ENCODE results near the gene ELP2. TPM values are rescaled to one million over a fixed set of nuclear protein-coding genes. Genes with fewer than 3 reads are reported as not detected.
"Not testable (repeated sequence)": the region's sequence is repeated elsewhere in the genome, so short reads cannot be mapped to it uniquely, and the experiment has no call there.

Gene ELP2
- polyA plus RNA-seq, 1 of the 3 experiments (the other 2 are of a cell fraction), result 38.3 TPM

- Histone ChIP-seq H3K4me2 (no peak overlapping the region), H3K9me3 (no peaks in the 10 kb centered on the region), H3K4me3 (ENCODE audit: low read depth in 2 of 2, low read length in 1 of 2) (no peak overlapping the region), H3K9ac (no peak overlapping the region), H3K79me2 (ENCODE audit: insufficient read depth) (no peaks in the 10 kb centered on the region), H2AFZ (ENCODE audit: low read depth) (no peak overlapping the region), H3F3A (replicated peaks; ENCODE audit: insufficient read depth) (no peaks in the 10 kb centered on the region), H3K4me1 (ENCODE audit: control insufficient read depth in 1 of 2, insufficient read depth in 2 of 2, low read depth in 1 of 2, low read length in 1 of 2) (no peaks in the 10 kb centered on the region), H4K20me1 (ENCODE audit: insufficient read depth) (no peaks in the 10 kb centered on the region), H3K36me3 (replicated peaks in 1 of 2; ENCODE audit: control insufficient read depth in 1 of 2, insufficient read depth in 2 of 2, low read length in 1 of 2) (peaks cover 77 to 80% of the 10 kb centered on the region in 2 experiments), H3K27me3 (ENCODE audit: insufficient read depth) (no peaks in the 10 kb centered on the region), H3K9me2 (no peaks in the 10 kb centered on the region), H3K27ac (ENCODE audit: low read depth in 2 of 2, low read length in 1 of 2) (no peak overlapping the region)
- no peak for DNase-seq
- POLR2A ChIA-PET, result no interaction called here
- CTCF ChIA-PET, result no interaction called here
- TF ChIP-seq ZBTB33 (IDR thresholded peaks at IDR 0.05; ENCODE audit: borderline replicate concordance, low read depth) (no peak), REST (IDR thresholded peaks at IDR 0.05; ENCODE audit: low read depth, low read length) (no peak)
- 77% methylated on average over 1 of the region's 1 CpG for WGBS (ENCODE audit: low lambda C conversion rate)
These were observed 15.0 kb upstream of the ELP2 start for GRCh38 chr18:36114738-36115137.

- H3K4me2 ChIP-seq; H2AFZ ChIP-seq (ENCODE audit: low read depth); H3K27ac ChIP-seq (ENCODE audit: low read depth in 2 of 2, low read length in 1 of 2); H3K79me2 ChIP-seq (ENCODE audit: insufficient read depth); DNase-seq; H3K4me3 ChIP-seq (ENCODE audit: low read depth in 2 of 2, low read length in 1 of 2); H3K9ac ChIP-seq; CTCF ChIA-PET; H3K4me1 ChIP-seq (ENCODE audit: control insufficient read depth in 1 of 2, insufficient read depth in 2 of 2, low read depth in 1 of 2, low read length in 1 of 2); H3K27me3 ChIP-seq (ENCODE audit: insufficient read depth); H4K20me1 ChIP-seq (ENCODE audit: insufficient read depth); H3F3A ChIP-seq (replicated peaks; ENCODE audit: insufficient read depth); H3K9me2 ChIP-seq; H3K9me3 ChIP-seq: not testable (repeated sequence)
- 96% methylated on average over 10 of the region's 11 CpGs for WGBS (ENCODE audit: low lambda C conversion rate)
- POLR2A ChIA-PET, result interaction anchor here (0.6 kb wide), 1 partner anchor 816 kb away, joined by 3 read pairs; no protein-coding TSS in a partner anchor
- peaks cover 77 to 82% of the 10 kb centered on the region in 2 experiments for H3K36me3 ChIP-seq (replicated peaks in 1 of 2; ENCODE audit: control insufficient read depth in 1 of 2, insufficient read depth in 2 of 2, low read length in 1 of 2)
These were observed 12.9 kb upstream of the ELP2 start for GRCh38 chr18:36116771-36117170.

- TF ChIP-seq TAF1 (IDR thresholded peaks at IDR 0.05; ENCODE audit: borderline replicate concordance, low read depth, low read length) (no peak), TEAD4 (IDR thresholded peaks at IDR 0.05; ENCODE audit: borderline replicate concordance, insufficient read depth) (no peak), RAD21 (IDR thresholded peaks at IDR 0.05; ENCODE audit: low read length) (no peak), FOXJ3 (CRISPR knock-in tag; IDR thresholded peaks at IDR 0.05) (no peak), ZBTB33 (IDR thresholded peaks at IDR 0.05; ENCODE audit: borderline replicate concordance, low read depth) (no peak)
- Histone ChIP-seq H3K9me2 (no peaks in the 10 kb centered on the region), H3K27ac (ENCODE audit: low read depth in 2 of 2, low read length in 1 of 2) (no peak overlapping the region), H3K9me3 (no peaks in the 10 kb centered on the region), H3K4me1 (ENCODE audit: control insufficient read depth in 1 of 2, insufficient read depth in 2 of 2, low read depth in 1 of 2, low read length in 1 of 2) (no peaks in the 10 kb centered on the region; a peak in 2 of 4 replicates), H3K36me3 (replicated peaks in 1 of 2; ENCODE audit: control insufficient read depth in 1 of 2, insufficient read depth in 2 of 2, low read length in 1 of 2) (peaks cover 82 to 83% of the 10 kb centered on the region in 2 experiments), H4K20me1 (ENCODE audit: insufficient read depth) (no peaks in the 10 kb centered on the region), H3K27me3 (ENCODE audit: insufficient read depth) (no peaks in the 10 kb centered on the region), H3K79me2 (ENCODE audit: insufficient read depth) (no peaks in the 10 kb centered on the region; the same call in 1 of the 2 replicates), H3K9ac (no peak overlapping the region), H3F3A (replicated peaks; ENCODE audit: insufficient read depth) (no peaks in the 10 kb centered on the region), H3K4me3 (ENCODE audit: low read depth in 2 of 2, low read length in 1 of 2) (no peak overlapping the region), H2AFZ (ENCODE audit: low read depth) (no peak overlapping the region), H3K4me2 (no peak overlapping the region)
- WGBS (ENCODE audit: low lambda C conversion rate), result 96% methylated on average over 3 of the region's 3 CpGs
- CTCF ChIA-PET, result interaction anchor here (0.7 to 1.4 kb wide), 6 partner anchors 14 to 364 kb away, joined by 3 to 4 read pairs (median 3); no protein-coding TSS in a partner anchor
- POLR2A ChIA-PET, result interaction anchor here (1.6 kb wide), 1 partner anchor 8 kb away, joined by 12 read pairs; the partner anchor contains the start of gene SLC39A6
- no peak for DNase-seq
These were observed 9.4 kb upstream of the ELP2 start for GRCh38 chr18:36120297-36120696.
